Measurements from ENCODE around the gene FOXM1. TPM values are rescaled to one million over a fixed set of nuclear protein-coding genes. Genes with fewer than 3 reads are reported as not detected.

The FOXM1 gene
- total and polyA plus RNA-seq, 2 of the 13 experiments (the other 11 are each of a cell fraction or from before 2014, with no cell fraction given), result 17.1 to 25.9 TPM

DNA sequence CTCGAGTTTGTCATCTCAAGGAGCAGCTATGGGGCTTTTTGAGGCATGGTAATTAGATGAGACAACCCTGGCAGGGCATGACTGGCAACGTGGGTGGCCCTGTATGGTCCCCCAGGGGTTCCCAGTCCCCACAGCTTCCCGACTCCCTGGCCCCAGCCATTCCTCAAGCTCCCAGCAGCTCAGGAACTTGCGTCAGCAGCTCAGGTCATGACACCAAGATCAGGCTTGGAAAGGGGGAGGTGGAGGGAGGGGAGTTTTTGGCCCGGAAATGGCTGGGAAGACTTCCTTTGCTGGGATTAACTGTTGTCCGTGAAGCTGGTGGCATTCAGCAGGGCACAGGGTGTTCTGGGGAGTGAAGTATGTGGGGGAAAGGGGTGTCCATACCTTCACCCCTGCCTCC is 31.7 kb downstream of the FOXM1 start (continued):
- TF ChIP-seq XRCC5 (optimal IDR thresholded peaks at IDR 0.05; ENCODE audit: low read length) (no peak), BRCA1 (CRISPR knock-in tag; IDR thresholded peaks at IDR 0.05) (no peak), ZSCAN25 (CRISPR knock-in tag; IDR thresholded peaks at IDR 0.05) (no peak)

- CTCF ChIA-PET (ENCODE audit: low intra/inter-chr PET ratio, low total read pairs), result interaction anchor here (1.7 kb wide), 1 partner anchor 100 kb away, joined by 6 read pairs; no protein-coding TSS in a partner anchor
- in situ Hi-C loops (cut with HindIII; ENCODE audit: extremely low pct_ligation_motif_present, low pct_unique_long_range_greater_than_20kb), result loop anchor here (5.0 kb wide), 1 partner anchor 103 kb away; no protein-coding TSS in a partner anchor
- FAIRE-seq (no peak), ATAC-seq (no peak), DNase-seq (ENCODE audit: low spot score) (no peak)
- Histone ChIP-seq H3K4me1 (ENCODE audit: insufficient read depth, low read length) (peaks cover 38% of the 10 kb centered on the region), H2AFZ (ENCODE audit: low read length) (no peak overlapping the region), H3K36me3 (replicated peaks in 1 of 2; ENCODE audit: control insufficient read depth in 1 of 2, insufficient read depth in 2 of 2, low read length in 2 of 2) (peaks cover 3 to 4% of the 10 kb centered on the region in 2 experiments; a peak in 2 of 5 replicates), H3K27ac (ENCODE audit: extremely low read length, insufficient read depth, low read length) (no peak overlapping the region), H3K27me3 (ENCODE audit: control insufficient read depth in 1 of 2, insufficient read depth in 2 of 2, low read length in 2 of 2) (no peaks in the 10 kb centered on the region; a peak in 1 of 5 replicates), H3K4me2 (ENCODE audit: low read depth, low read length) (no peak overlapping the region), H3K9me3 (ENCODE audit: low read length) (no peaks in the 10 kb centered on the region), H3K79me2 (ENCODE audit: insufficient read depth, low read length) (no peaks in the 10 kb centered on the region), H4K20me1 (ENCODE audit: insufficient read depth, low read length) (no peaks in the 10 kb centered on the region), H3K9ac (ENCODE audit: insufficient read depth, low read depth, low read length) (no peak overlapping the region), H3K4me3 (replicated peaks in 1 of 3; ENCODE audit: insufficient read depth in 1 of 3, low read depth in 2 of 3, low read length in 3 of 3) (no peak overlapping the region)
- no TSS peak for BruUV-seq (replicated peaks)
- intact Hi-C loops (cut with micrococcal nuclease; ENCODE audit: unreplicated experiment), result loop anchor here (5.0 kb wide), 2 partner anchors 43 to 118 kb away; no protein-coding TSS in a partner anchor
- no peak for TF ChIP-seq ONECUT2 (CRISPR knock-in tag; IDR thresholded peaks at IDR 0.05)
- no peak for TF ChIP-seq PAXIP1 (CRISPR knock-in tag; conservative IDR thresholded peaks at IDR 0.05)
- TF ChIP-seq, protein P1, sequence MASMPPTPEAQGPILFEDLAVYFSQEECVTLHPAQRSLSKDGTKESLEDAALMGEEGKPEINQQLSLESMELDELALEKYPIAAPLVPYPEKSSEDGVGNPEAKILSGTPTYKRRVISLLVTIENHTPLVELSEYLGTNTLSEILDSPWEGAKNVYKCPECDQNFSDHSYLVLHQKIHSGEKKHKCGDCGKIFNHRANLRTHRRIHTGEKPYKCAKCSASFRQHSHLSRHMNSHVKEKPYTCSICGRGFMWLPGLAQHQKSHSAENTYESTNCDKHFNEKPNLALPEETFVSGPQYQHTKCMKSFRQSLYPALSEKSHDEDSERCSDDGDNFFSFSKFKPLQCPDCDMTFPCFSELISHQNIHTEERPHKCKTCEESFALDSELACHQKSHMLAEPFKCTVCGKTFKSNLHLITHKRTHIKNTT (CRISPR knock-in tag; IDR thresholded peaks at IDR 0.05), result no peak
- no peak for TF ChIP-seq ZNF816 (CRISPR knock-in tag; IDR thresholded peaks at IDR 0.05; ENCODE audit: borderline replicate concordance)
- TF ChIP-seq GABPA (IDR thresholded peaks at IDR 0.05; ENCODE audit: low read depth, low read length), result no peak
- TF ChIP-seq GABPA (CRISPR knock-in tag; IDR thresholded peaks at IDR 0.05; ENCODE audit: low read depth), result no peak
- POLR2A ChIA-PET, result no interaction called here
- 83% methylated on average over 9 of the region's 9 CpGs for WGBS (ENCODE audit: low lambda C conversion rate)
Observed at GRCh38 chr12:2844786-2845185, 32.2 kb downstream of the FOXM1 start.
